Measurements from ENCODE around the gene BSPH1.
"Not testable (repeated sequence)": the region's sequence is repeated elsewhere in the genome, so short reads cannot be mapped to it uniquely, and the experiment has no call there.

DNA sequence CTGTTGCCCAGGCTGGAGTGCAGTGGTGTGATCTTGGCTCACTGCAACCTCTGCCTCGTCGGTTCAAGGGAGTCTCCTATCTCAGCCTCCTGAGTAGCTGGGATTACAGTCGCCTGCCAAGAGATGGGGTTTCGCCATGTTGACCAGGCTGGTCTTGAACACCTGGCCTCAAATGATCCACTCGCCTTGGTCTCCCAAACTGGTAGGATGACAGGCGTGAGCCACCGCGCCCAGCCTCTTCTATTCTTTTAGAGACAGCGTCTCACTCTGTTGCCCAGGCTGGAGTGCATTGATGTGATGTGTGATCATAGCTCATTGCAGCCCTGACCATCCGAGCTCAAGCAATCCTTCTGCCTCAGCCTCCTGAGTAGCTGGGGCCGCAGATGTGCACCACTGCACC lies 36.0 kb downstream of the BSPH1 start:
- not testable (repeated sequence) for TF ChIP-seq CTCF (IDR thresholded peaks at IDR 0.05; ENCODE audit: low read length); EZH2 (optimal IDR thresholded peaks at IDR 0.05; ENCODE audit: low read depth, low read length)

Data from MM.1S (cell line).